NB4 (cell line): ENCODE data around the gene PHOX2A.

Experiments used
- POLR2A ChIP-seq: IDR thresholded peaks from 2 replicates; pipeline ENCODE4 v1.6.1; 2011; ENCODE audit warnings: mild to moderate bottlenecking; ENCODE audit not compliant: insufficient read length; ENCODE audit errors: extremely low read depth
- TF ChIP-seq, protein P1 (sequence below): IDR thresholded peaks from one replicate; pipeline ENCODE4 v1.5.1; 2012; ENCODE audit warnings: low read depth, low read length

DNA sequence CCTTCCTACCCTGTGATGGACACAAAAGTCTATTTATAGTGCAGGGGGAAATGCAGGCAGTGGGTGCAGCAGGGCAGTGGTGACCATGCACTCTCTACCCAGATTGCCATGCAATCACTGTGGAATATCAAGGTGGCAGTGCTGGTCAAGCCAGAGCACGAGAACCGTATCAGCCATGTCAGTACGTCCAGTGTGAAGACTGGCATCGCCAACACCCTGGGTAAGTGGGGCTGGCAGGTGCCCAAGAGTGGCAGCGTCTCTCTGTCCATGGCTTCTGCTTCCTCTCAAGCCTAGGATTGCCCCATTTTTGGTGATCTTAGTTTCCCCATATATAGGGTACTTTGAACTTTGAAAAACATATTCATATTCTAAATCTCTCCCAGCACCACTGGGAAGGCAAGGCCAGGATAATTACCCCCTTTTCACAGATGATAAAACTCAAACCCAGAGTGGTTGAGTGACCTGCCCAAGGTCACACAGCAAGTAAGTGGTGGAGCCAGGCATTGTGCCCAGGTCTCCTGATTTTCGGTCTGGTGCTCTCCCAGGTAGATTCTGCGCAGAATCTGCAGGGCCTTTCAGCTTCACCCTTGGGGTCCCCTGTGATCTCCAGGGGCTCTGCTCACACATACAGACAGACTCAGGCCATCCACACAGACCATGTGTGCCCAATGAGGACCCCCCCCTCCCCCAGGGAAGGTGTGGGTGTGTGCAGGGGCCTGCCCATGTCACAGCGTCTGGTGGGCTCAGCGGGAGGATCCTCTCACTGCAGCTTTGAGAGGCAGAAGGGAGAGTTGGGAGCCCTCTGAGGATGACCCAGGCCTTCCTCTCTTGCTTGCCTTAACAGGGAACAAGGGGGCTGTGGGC lies 12.3 kb downstream of the PHOX2A start:
- TF ChIP-seq, protein P1, sequence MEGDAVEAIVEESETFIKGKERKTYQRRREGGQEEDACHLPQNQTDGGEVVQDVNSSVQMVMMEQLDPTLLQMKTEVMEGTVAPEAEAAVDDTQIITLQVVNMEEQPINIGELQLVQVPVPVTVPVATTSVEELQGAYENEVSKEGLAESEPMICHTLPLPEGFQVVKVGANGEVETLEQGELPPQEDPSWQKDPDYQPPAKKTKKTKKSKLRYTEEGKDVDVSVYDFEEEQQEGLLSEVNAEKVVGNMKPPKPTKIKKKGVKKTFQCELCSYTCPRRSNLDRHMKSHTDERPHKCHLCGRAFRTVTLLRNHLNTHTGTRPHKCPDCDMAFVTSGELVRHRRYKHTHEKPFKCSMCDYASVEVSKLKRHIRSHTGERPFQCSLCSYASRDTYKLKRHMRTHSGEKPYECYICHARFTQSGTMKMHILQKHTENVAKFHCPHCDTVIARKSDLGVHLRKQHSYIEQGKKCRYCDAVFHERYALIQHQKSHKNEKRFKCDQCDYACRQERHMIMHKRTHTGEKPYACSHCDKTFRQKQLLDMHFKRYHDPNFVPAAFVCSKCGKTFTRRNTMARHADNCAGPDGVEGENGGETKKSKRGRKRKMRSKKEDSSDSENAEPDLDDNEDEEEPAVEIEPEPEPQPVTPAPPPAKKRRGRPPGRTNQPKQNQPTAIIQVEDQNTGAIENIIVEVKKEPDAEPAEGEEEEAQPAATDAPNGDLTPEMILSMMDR: no peak
- no peak for TF ChIP-seq POLR2A
